Fibroblast of lung (primary cell): Measurements from ENCODE around the gene SYNJ2.

Experiments
- CTCF ChIP-seq, 2 donors: IDR thresholded peaks in 1 of 2; conservative IDR thresholded peaks in 1 of 2; 1 replicate in 1 of 2; 2 replicates in 1 of 2; pipeline ENCODE4 v1.5.1; 2011 to 2012; ENCODE audit warnings: low read length in 2 of 2, control low read depth in 1 of 2, inconsistent platforms in 1 of 2, low read depth in 1 of 2, mild to moderate bottlenecking in 1 of 2
- EZH2 ChIP-seq: IDR thresholded peaks from 2 replicates; pipeline ENCODE4 v1.5.1; 2012; ENCODE audit warnings: low read length, control low read depth, mild to moderate bottlenecking; ENCODE audit errors: missing control alignments

- TF ChIP-seq CTCF (conservative IDR thresholded peaks at IDR 0.05 in 1 of 2, IDR thresholded peaks at IDR 0.05 in 1 of 2; ENCODE audit: low read depth in 1 of 2, low read length in 2 of 2) (no peak), EZH2 (no peak)
These were observed 600 bp upstream of the SYNJ2 start for GRCh38 chr6:157981132-157981394.
